SK-N-SH treated with all-trans-retinoic acid at 6 μM for 48 hours (cell line): ENCODE measurements around the gene CD40.

Experiments used
- ATAC-seq: fragments of 200-7000 bp; cut with Tn5 transposase; 3 replicates; pipeline ENCODE4 v1.9.1; 2020; ENCODE audit warnings: mild to moderate bottlenecking, moderate library complexity
- ARNTL ChIP-seq: fragments of 450-650 bp; formaldehyde crosslinking; IDR thresholded peaks from 2 replicates; pipeline ENCODE4 v1.5.0; 2020; ENCODE audit warnings: low read depth, mild to moderate bottlenecking, moderate library complexity, borderline replicate concordance
- BACH2 ChIP-seq: fragments of 250-450 bp; sonication (Bioruptor Pico); IDR thresholded peaks from 2 replicates; pipeline ENCODE4 v1.9.0; 2021; ENCODE audit warnings: mild to moderate bottlenecking, borderline replicate concordance
- CREB5 ChIP-seq: fragments of 250-450 bp; sonication (Bioruptor Pico); IDR thresholded peaks from 2 replicates; pipeline ENCODE4 v1.5.1; 2020; ENCODE audit warnings: low read depth, mild to moderate bottlenecking, moderate library complexity
- CSDC2 ChIP-seq: fragments of 250-450 bp; sonication (Bioruptor Pico); IDR thresholded peaks from 2 replicates; pipeline ENCODE4 v1.5.0; 2020; ENCODE audit warnings: mild to moderate bottlenecking, moderate library complexity
- CSRNP3 ChIP-seq: fragments of 250-450 bp; sonication (Bioruptor Pico); IDR thresholded peaks from 2 replicates; pipeline ENCODE4 v1.5.1; 2021; ENCODE audit warnings: mild to moderate bottlenecking, moderate library complexity
- ESRRG ChIP-seq: fragments of 250-450 bp; sonication (Bioruptor Pico); IDR thresholded peaks from 2 replicates; pipeline ENCODE4 v1.6.1; 2021; ENCODE audit warnings: mild to moderate bottlenecking
- GLIS3 ChIP-seq: fragments of 250-450 bp; sonication (Bioruptor Pico); IDR thresholded peaks from 2 replicates; pipeline ENCODE4 v1.5.0; 2020; ENCODE audit warnings: mild to moderate bottlenecking, moderate library complexity
- ISL1 ChIP-seq: fragments of 250-450 bp; sonication (Bioruptor Pico); IDR thresholded peaks from 2 replicates; pipeline ENCODE4 v2.1.2; 2022; ENCODE audit warnings: mild to moderate bottlenecking, moderate library complexity
- OSR1 ChIP-seq: fragments of 250-450 bp; sonication (Bioruptor Pico); IDR thresholded peaks from 2 replicates; pipeline ENCODE4 v1.8.0; 2022; ENCODE audit warnings: moderate library complexity, mild to moderate bottlenecking, inconsistent platforms
- POU6F1 ChIP-seq: fragments of 250-450 bp; sonication (Bioruptor Pico); IDR thresholded peaks from 2 replicates; pipeline ENCODE4 v1.8.0; 2021; ENCODE audit warnings: low read depth, mild to moderate bottlenecking, moderate library complexity, borderline replicate concordance
- PPARA ChIP-seq: fragments of 250-450 bp; sonication (Bioruptor Pico); IDR thresholded peaks from 2 replicates; pipeline ENCODE4 v1.5.0; 2020; ENCODE audit warnings: mild to moderate bottlenecking, borderline replicate concordance
- RARB ChIP-seq: fragments of 250-450 bp; sonication (Bioruptor Pico); IDR thresholded peaks from 2 replicates; pipeline ENCODE4 v1.8.0; 2021; ENCODE audit warnings: mild to moderate bottlenecking, moderate library complexity
- TOX ChIP-seq: fragments of 250-450 bp; sonication (Bioruptor Pico); IDR thresholded peaks from 2 replicates; pipeline ENCODE4 v1.8.0; 2021; ENCODE audit warnings: mild to moderate bottlenecking, moderate library complexity, borderline replicate concordance
- ZFP3 ChIP-seq: fragments of 250-450 bp; sonication (Bioruptor Pico); IDR thresholded peaks from 2 replicates; pipeline ENCODE4 v1.5.0; 2020; ENCODE audit warnings: mild to moderate bottlenecking, moderate library complexity
- ZFP30 ChIP-seq: fragments of 450-650 bp; formaldehyde crosslinking; IDR thresholded peaks from 2 replicates; pipeline ENCODE4 v1.5.0; 2022; ENCODE audit warnings: mild to moderate bottlenecking, moderate library complexity
- ZNF565 ChIP-seq: fragments of 450-650 bp; formaldehyde crosslinking; conservative IDR thresholded peaks from 2 replicates; pipeline ENCODE4 v1.5.0; 2020; ENCODE audit warnings: low read depth, mild to moderate bottlenecking, moderate library complexity
- ZNF70 ChIP-seq: fragments of 450-650 bp; formaldehyde crosslinking; IDR thresholded peaks from 2 replicates; pipeline ENCODE4 v1.5.0; 2020; ENCODE audit warnings: mild to moderate bottlenecking, moderate library complexity

The CD40 gene

DNA sequence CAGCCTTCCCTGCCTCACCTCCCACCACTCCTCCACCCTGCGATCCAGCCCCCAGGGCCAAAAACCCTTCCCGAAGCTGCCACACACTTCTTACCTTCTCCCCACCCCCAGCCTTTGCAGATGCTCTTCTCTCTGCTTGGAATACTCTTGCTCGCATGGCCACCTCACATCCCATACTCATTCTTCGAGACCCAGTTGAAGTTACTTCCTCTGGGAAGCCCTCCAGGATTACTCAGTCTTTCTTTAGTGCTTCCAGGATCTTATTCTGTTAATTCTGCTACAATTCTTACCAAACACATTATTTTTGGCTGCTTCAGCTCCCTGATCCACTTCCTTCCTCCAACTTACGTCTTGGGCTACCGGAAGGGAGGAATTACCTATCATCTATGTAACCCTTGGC lies 54.3 kb downstream of the CD40 start:
- no peak for ATAC-seq
- no peak for TF ChIP-seq BACH2 (CRISPR knock-in tag)
- TF ChIP-seq, all 23 proteins: peak for 0

DNA sequence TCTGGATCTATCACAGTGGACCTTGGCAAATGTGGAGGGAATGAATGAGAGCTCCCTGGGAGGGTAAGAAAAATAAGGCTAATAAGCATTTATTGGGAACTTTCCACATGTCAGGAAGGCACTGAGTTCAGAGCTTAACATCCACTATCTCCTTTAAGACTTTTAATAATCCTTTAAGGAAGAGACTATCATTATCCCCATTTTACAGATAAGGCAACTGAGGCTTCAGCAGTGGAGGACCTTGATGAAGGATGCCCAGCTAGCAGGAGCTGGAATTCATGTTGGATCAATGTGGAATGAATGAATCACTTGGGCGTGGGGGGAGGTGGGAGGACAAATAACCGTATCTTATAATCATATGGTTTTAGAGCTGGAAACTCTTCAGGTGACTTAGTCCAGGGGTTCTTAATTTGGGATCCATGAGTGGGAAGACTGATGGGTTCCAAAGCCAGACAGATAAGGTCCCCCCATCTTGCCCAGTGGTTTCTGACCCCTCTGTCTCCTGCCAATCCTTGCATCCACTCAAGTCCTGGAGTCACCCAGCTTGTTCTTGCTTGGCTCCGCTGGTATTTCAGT lies 54.9 kb downstream of the CD40 start:
- ATAC-seq: no peak
- TF ChIP-seq ZFP30 (CRISPR knock-in tag) (no peak), CREB5 (no peak), CSRNP3 (CRISPR knock-in tag) (no peak), TOX (CRISPR knock-in tag) (no peak)

DNA sequence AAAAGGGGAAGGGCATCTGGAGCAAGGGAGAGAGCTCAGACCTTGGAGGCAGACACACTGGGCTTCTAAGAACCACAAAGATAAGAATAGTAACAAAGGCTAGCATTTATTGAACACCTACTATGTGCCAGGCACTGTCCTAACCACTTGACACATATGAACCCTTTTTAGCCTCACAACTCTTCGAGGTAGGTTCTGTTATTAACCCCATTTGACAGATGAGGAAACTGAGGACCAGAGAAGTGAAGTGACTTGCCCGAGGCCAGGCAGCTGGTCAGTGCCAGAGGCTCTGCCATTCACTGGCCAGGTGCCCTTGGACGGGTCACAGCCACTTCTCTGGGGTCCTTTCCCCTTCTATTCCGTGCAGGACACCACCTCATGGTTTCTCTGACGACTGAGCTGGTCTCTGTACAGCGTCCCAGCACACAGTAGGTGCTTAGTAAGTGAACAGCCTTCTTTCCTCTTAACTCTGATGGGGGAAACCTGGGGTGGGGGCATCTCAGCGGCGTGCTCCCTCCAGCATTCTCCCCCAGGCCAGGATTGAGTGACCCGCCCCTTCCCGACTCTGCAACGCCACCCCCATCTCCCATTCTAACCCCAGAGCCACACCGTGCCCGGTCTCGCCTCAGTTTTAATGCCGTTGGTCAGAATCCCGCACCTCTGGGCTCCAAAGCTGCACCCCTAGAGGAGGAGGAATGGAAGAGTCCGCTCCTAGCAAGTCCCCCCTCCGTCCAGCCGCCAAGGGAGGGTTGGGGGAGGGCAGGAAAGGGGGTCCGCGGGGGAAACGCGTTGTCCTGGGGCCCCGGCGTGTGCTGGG lies 55.7 kb downstream of the CD40 start:
- ATAC-seq: no peak
- no peak for TF ChIP-seq ZFP3 (CRISPR knock-in tag)

DNA sequence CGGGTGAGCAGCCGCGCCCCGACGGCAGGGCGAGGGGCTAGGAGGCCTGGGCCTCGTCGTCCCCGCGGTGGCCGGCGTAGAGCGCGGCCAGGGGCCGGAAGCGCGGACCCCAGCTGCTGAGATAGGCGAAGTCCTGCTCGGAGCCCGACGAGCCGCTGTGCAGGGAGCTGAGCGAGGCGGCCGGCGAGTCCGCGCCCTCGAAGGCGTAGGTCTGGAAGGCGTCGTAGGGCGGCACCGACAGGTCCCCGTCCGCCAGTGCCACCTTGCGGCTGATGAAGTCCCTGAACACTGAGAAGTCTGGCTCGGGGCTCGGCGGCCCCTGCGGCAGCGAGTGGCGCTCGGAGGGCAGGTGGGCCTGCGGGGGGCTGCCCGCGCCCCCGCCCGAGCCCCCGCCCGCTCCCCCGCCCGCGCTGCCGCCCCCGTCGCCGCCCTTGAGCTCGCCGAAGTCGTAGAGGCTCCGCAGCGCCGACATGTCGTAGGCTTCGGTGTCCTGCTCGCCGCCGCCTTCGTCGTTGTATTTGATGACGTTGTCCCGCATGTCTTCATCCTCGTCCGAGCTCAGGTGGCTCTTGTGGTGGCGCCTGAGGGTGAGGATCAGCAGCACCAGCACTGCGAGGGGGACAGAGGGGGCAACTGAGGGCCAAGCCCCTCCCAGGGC lies 56.5 kb downstream of the CD40 start:
- peak; percentile 95 for ATAC-seq
- TF ChIP-seq POU6F1 (no peak), ISL1 (CRISPR knock-in tag) (no peak), ZFP3 (CRISPR knock-in tag) (no peak), CSDC2 (CRISPR knock-in tag) (no peak), ZNF70 (CRISPR knock-in tag) (no peak), ZNF565 (CRISPR knock-in tag) (no peak), PPARA (CRISPR knock-in tag) (no peak), TOX (CRISPR knock-in tag) (no peak), BACH2 (CRISPR knock-in tag) (no peak)

DNA sequence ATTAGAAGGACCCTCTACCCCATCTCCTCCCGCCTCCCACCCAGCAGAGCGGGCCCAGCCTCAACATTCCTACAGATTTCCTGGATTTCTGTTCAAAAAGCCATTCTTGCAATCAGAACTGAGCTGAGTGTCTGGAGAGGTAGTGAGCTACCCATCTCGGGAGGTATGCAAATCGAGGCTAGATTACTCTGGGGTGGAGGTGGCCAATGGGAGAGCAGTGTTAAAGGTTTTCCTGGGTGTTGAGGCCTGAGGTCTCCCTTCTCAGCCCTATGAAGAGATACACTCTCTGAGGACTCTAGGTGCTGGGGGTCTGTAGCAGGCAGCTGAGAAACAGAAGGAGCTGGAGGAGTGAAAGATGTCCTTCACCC lies 57.0 kb downstream of the CD40 start:
- ATAC-seq: no peak
- TF ChIP-seq ESRRG (no peak), CREB5 (no peak), OSR1 (CRISPR knock-in tag) (no peak), TOX (CRISPR knock-in tag) (no peak), BACH2 (CRISPR knock-in tag) (no peak), RARB (CRISPR knock-in tag) (no peak), ZFP3 (CRISPR knock-in tag) (no peak), PPARA (CRISPR knock-in tag) (no peak), ISL1 (CRISPR knock-in tag) (no peak), ARNTL (no peak), ZNF70 (CRISPR knock-in tag) (no peak), ZFP30 (CRISPR knock-in tag) (no peak), CSDC2 (CRISPR knock-in tag) (no peak), GLIS3 (no peak), ZNF565 (CRISPR knock-in tag) (no peak)
